GM12878 (cell line): Measurements from ENCODE around the gene OPN3. TPM values are rescaled to one million over a fixed set of nuclear protein-coding genes. Genes with fewer than 3 reads are reported as not detected.

Experiments used
- ATAC-seq: fragments of 200-7000 bp; cut with Tn5 transposase; 3 replicates; pipeline ENCODE4 v1.9.1; 2020; ENCODE audit warnings: mild to moderate bottlenecking, moderate library complexity
- BruUV-seq: library from RNA; stranded (reverse); fragments of 400-500 nt; replicated peaks from 2 replicates; lab custom pipeline; 2021; lab: Mats Ljungman, UMichigan
- CTCF ChIA-PET: fragments of 300-600 bp; sonication (Branson Sonifier 250); formaldehyde crosslinking; extraction: SDS; loops from one replicate; lab custom pipeline; 2021; ENCODE audit warnings: inconsistent platforms; lab: Yijun Ruan, JAX
- POLR2A ChIA-PET: fragments of 350-600 bp; formaldehyde crosslinking; extraction: SDS; loops from one replicate; lab custom pipeline; 2021; ENCODE audit warnings: inconsistent platforms; lab: Charles Lee
- RAD21 ChIA-PET: fragments of 300-600 bp; sonication (Branson Sonifier 250); formaldehyde crosslinking; loops from one replicate; lab custom pipeline; 2023; ENCODE audit warnings: antibody characterized with exemption; ENCODE audit not compliant: unreplicated experiment; lab: Charles Lee
- SMC1A ChIA-PET: fragments of 300-600 bp; sonication (Branson Sonifier 250); formaldehyde crosslinking; loops from one replicate; lab custom pipeline; 2023; ENCODE audit not compliant: unreplicated experiment, uncharacterized antibody; lab: Charles Lee
- DNase-seq: peaks from one replicate; pipeline ENCODE4 v3.0.0-alpha.2; 2011; ENCODE audit warnings: low read depth, low spot score
- FAIRE-seq: peaks from 3 replicates; lab custom pipeline; 2011; peaks lifted over from hg19 to GRCh38; lab: Jason Lieb, UNC
- H2AFZ ChIP-seq: 2 replicates; pipeline ENCODE4 v1.6.0; 2011; ENCODE audit warnings: low read depth, low read length, control low read depth; ENCODE audit not compliant: control insufficient read depth
- H3K27ac ChIP-seq: 2 replicates; pipeline ENCODE4 v1.5.1; 2011; ENCODE audit warnings: control low read depth; ENCODE audit not compliant: control insufficient read depth, insufficient read depth
- H3K27me3 ChIP-seq, 2 experiments: replicated peaks in 1 of 2; 2 replicates each; pipeline versions ENCODE4 v1.6.0 to v1.6.1; 2011; ENCODE audit warnings: low read length in 1 of 2; ENCODE audit not compliant: control insufficient read depth in 2 of 2, insufficient read depth in 2 of 2
- H3K36me3 ChIP-seq, 2 experiments: 2 replicates each; pipeline ENCODE4 v1.5.1; 2011; ENCODE audit warnings: low read length in 1 of 2; ENCODE audit not compliant: control insufficient read depth in 2 of 2, insufficient read depth in 2 of 2
- H3K4me1 ChIP-seq: 2 replicates; pipeline ENCODE4 v1.6.1; 2011; ENCODE audit warnings: mild to moderate bottlenecking, low read length, moderate library complexity, mixed read lengths; ENCODE audit not compliant: control insufficient read depth, insufficient read depth
- H3K4me2 ChIP-seq: 2 replicates; pipeline ENCODE4 v1.6.0; 2011; ENCODE audit warnings: control low read depth; ENCODE audit not compliant: control insufficient read depth, insufficient read depth
- H3K4me3 ChIP-seq: fragments of 200-600 bp; sonication (generic); 2 replicates; pipeline ENCODE4 v1.5.1; 2016
- H3K79me2 ChIP-seq: 2 replicates; pipeline ENCODE4 v1.6.0; 2011; ENCODE audit warnings: low read length; ENCODE audit not compliant: control insufficient read depth, insufficient read depth
- H3K9ac ChIP-seq: 2 replicates; pipeline ENCODE4 v1.8.0; 2011; ENCODE audit warnings: low read length, control low read depth, mixed read lengths; ENCODE audit not compliant: control insufficient read depth, insufficient read depth
- H3K9me3 ChIP-seq: replicated peaks from 3 replicates; pipeline ENCODE4 v1.5.1; 2011; ENCODE audit warnings: mild to moderate bottlenecking, low read length; ENCODE audit not compliant: control insufficient read depth, insufficient read depth
- H4K20me1 ChIP-seq: 2 replicates; pipeline ENCODE4 v1.6.0; 2011; ENCODE audit not compliant: control insufficient read depth, insufficient read depth
- HCFC1 ChIP-seq: fragments of 150-350 bp; IDR thresholded peaks from 2 replicates; pipeline ENCODE4 v1.6.1; 2014; ENCODE audit warnings: low read length
- MXI1 ChIP-seq: fragments of 150-350 bp; IDR thresholded peaks from 2 replicates; pipeline ENCODE4 v1.6.1; 2011; ENCODE audit warnings: low read depth, mild to moderate bottlenecking, inconsistent platforms, low read length, improper control_type of control experiment
- PAX8 ChIP-seq: fragments of 450-650 bp; IDR thresholded peaks from 2 replicates; pipeline ENCODE4 v1.6.1; 2017; ENCODE audit warnings: mild to moderate bottlenecking, moderate library complexity
- RAD51 ChIP-seq: fragments of 450-650 bp; IDR thresholded peaks from 2 replicates; pipeline ENCODE4 v1.6.1; 2016; ENCODE audit warnings: moderate library complexity, mild to moderate bottlenecking, inconsistent platforms
- SIX5 ChIP-seq: IDR thresholded peaks from 2 replicates; pipeline ENCODE4 v1.6.1; 2011; ENCODE audit warnings: mild to moderate bottlenecking, low read depth, low read length, moderate library complexity; ENCODE audit not compliant: severe bottlenecking
- SMAD1 ChIP-seq: fragments of 450-650 bp; IDR thresholded peaks from 2 replicates; pipeline ENCODE4 v1.6.1; 2018; ENCODE audit warnings: mild to moderate bottlenecking, low read depth; ENCODE audit not compliant: partially characterized antibody
- YBX1 ChIP-seq: fragments of 450-650 bp; IDR thresholded peaks from 2 replicates; pipeline ENCODE4 v1.6.1; 2016; ENCODE audit warnings: antibody characterized with exemption
- WGBS: methylation state at CpG from one replicate; pipeline ENCODE4 v1.1.6; 2016; ENCODE audit warnings: low lambda C conversion rate; ENCODE audit not compliant: insufficient replicate concordance, insufficient coverage; ENCODE audit errors: missing lambda C conversion rate; 5-methylcytosine and 5-hydroxymethylcytosine counted together
- in situ Hi-C: fragments of 300-500 bp; cut with MboI; formaldehyde crosslinking; loops from 9 replicates; pipeline ENCODE4 v1.14.3; 2018; ENCODE audit warnings: mixed read lengths
- intact Hi-C: fragments of 100-400 bp; cut with micrococcal nuclease; formaldehyde crosslinking; loops from one replicate; pipeline ENCODE4 v1.14.2; 2022; ENCODE audit not compliant: unreplicated experiment
- polyA plus RNA-seq, 11 experiments: library from polyadenylated mRNA; depleted of rRNA in 4 of 11; unstranded in 6 of 11; stranded (reverse) in 5 of 11; fragments of >200 nt; fragmentation: Nextera tagmentation in 4 of 11; fragmentation: Illumina TruSeq in 1 of 11; extraction: Ambion mirVana in 4 of 11; extraction: Trizol in 1 of 11; gene quantifications; 1 replicate in 1 of 11; 2 replicates in 10 of 11; pipeline versions ENCODE4 v1.2.1 to v1.2.3, GENCODE V29; 2011 to 2016; ENCODE audit warnings: inconsistent platforms in 2 of 11, missing spikeins in 2 of 11, low read depth in 1 of 11
- total RNA-seq, 4 experiments: library from RNA; depleted of rRNA in 3 of 4; stranded (reverse); fragments of >200 nt in 3 of 4; fragmentation: Illumina TruSeq in 1 of 4; extraction: Trizol in 1 of 4; gene quantifications; 2 replicates each; pipeline versions ENCODE4 v1.2.1 to v1.2.3, GENCODE V29; 2013 to 2021
- TF ChIP-seq, protein P1 (sequence below): fragments of 450-650 bp; IDR thresholded peaks from 2 replicates; pipeline ENCODE4 v1.6.1; 2017; ENCODE audit warnings: mild to moderate bottlenecking, moderate library complexity
- TF ChIP-seq, protein P2 (sequence below): fragments of 450-650 bp; formaldehyde crosslinking; IDR thresholded peaks from 2 replicates; pipeline ENCODE4 v1.5.0; 2022; ENCODE audit warnings: mild to moderate bottlenecking, missing genetic modification characterization
- TF ChIP-seq, protein P3 (sequence below): fragments of 450-650 bp; IDR thresholded peaks from 2 replicates; pipeline ENCODE4 v1.6.1; 2014; ENCODE audit warnings: mild to moderate bottlenecking
- TF ChIP-seq, protein P4 (sequence below): fragments of 450-650 bp; IDR thresholded peaks from 2 replicates; pipeline ENCODE4 v1.6.1; 2017; ENCODE audit warnings: mild to moderate bottlenecking, moderate library complexity

Gene OPN3
- total and polyA plus RNA-seq, 10 of the 15 experiments (the other 5 are each of a cell fraction or from before 2014, with no cell fraction given), result 0.26 to 12.2 (median 7.4) TPM

DNA sequence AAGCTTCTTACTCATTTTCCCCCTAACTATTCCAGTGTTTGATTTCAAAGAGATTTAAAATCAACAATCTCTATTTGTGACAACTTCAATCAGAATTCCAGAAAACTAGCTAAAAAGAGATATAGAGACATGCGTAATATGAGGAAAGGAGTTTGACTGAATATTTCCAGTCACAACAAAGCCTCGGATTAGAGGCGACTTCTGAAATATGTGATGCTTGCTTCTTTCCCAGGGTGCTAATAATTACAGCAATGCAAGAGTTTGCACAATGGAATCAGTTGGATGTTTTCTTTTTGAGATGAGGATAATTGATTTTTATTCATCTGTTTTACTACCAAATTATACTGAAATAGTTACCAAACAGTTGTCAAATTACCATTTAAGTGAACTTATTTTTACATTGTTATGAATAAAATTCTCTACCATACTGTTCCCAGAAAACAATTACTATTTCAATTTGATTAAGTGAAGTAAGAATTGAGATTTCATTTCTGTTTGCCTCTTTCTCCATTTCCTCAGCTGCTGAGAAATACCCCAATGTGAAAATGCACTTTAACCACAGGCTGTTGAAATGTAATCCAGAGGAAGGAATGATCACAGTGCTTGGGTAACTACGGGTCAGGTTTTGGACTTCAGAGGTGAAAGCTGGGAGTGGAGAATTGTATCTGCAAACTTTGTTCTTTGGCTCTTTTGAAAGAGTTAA, 79.9 kb downstream of the OPN3 start:
- ChIA-PET CTCF (no interaction called here), RAD21 (no interaction called here), SMC1A (no interaction called here), POLR2A (no interaction called here)
- no peaks in the 10 kb centered on the region for H3K79me2 ChIP-seq
- H3K27ac ChIP-seq, result no peak overlapping the region
- DNase-seq, result no peak
- no peak for FAIRE-seq
- H3K4me2 ChIP-seq, result no peak overlapping the region
- no peak overlapping the region for H3K4me3 ChIP-seq
- H3K36me3 ChIP-seq, result no peaks in the 10 kb centered on the region
- intact Hi-C loops, result no loop called here
- WGBS, result 100% methylated on average over 4 of the region's 4 CpGs
- no TSS peak for BruUV-seq
- H3K9ac ChIP-seq, result no peak overlapping the region
- no peaks in the 10 kb centered on the region for H4K20me1 ChIP-seq
- in situ Hi-C loops, result no loop called here
- H3K9me3 ChIP-seq, result no peaks in the 10 kb centered on the region
- no peak for ATAC-seq
- no peak overlapping the region for H2AFZ ChIP-seq
- no peaks in the 10 kb centered on the region for H3K27me3 ChIP-seq
- no peaks in the 10 kb centered on the region for H3K4me1 ChIP-seq
- no peak for TF ChIP-seq PAX8
- no peak for TF ChIP-seq SMAD1
- TF ChIP-seq, protein P1, sequence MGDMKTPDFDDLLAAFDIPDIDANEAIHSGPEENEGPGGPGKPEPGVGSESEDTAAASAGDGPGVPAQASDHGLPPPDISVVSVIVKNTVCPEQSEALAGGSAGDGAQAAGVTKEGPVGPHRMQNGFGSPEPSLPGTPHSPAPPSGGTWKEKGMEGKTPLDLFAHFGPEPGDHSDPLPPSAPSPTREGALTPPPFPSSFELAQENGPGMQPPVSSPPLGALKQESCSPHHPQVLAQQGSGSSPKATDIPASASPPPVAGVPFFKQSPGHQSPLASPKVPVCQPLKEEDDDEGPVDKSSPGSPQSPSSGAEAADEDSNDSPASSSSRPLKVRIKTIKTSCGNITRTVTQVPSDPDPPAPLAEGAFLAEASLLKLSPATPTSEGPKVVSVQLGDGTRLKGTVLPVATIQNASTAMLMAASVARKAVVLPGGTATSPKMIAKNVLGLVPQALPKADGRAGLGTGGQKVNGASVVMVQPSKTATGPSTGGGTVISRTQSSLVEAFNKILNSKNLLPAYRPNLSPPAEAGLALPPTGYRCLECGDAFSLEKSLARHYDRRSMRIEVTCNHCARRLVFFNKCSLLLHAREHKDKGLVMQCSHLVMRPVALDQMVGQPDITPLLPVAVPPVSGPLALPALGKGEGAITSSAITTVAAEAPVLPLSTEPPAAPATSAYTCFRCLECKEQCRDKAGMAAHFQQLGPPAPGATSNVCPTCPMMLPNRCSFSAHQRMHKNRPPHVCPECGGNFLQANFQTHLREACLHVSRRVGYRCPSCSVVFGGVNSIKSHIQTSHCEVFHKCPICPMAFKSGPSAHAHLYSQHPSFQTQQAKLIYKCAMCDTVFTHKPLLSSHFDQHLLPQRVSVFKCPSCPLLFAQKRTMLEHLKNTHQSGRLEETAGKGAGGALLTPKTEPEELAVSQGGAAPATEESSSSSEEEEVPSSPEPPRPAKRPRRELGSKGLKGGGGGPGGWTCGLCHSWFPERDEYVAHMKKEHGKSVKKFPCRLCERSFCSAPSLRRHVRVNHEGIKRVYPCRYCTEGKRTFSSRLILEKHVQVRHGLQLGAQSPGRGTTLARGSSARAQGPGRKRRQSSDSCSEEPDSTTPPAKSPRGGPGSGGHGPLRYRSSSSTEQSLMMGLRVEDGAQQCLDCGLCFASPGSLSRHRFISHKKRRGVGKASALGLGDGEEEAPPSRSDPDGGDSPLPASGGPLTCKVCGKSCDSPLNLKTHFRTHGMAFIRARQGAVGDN, result no peak
- TF ChIP-seq, protein P2, sequence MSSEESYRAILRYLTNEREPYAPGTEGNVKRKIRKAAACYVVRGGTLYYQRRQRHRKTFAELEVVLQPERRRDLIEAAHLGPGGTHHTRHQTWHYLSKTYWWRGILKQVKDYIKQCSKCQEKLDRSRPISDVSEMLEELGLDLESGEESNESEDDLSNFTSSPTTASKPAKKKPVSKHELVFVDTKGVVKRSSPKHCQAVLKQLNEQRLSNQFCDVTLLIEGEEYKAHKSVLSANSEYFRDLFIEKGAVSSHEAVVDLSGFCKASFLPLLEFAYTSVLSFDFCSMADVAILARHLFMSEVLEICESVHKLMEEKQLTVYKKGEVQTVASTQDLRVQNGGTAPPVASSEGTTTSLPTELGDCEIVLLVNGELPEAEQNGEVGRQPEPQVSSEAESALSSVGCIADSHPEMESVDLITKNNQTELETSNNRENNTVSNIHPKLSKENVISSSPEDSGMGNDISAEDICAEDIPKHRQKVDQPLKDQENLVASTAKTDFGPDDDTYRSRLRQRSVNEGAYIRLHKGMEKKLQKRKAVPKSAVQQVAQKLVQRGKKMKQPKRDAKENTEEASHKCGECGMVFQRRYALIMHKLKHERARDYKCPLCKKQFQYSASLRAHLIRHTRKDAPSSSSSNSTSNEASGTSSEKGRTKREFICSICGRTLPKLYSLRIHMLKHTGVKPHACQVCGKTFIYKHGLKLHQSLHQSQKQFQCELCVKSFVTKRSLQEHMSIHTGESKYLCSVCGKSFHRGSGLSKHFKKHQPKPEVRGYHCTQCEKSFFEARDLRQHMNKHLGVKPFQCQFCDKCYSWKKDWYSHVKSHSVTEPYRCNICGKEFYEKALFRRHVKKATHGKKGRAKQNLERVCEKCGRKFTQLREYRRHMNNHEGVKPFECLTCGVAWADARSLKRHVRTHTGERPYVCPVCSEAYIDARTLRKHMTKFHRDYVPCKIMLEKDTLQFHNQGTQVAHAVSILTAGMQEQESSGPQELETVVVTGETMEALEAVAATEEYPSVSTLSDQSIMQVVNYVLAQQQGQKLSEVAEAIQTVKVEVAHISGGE, result no peak
- TF ChIP-seq SIX5, result no peak
- no peak for TF ChIP-seq MXI1
- TF ChIP-seq HCFC1, result no peak
- TF ChIP-seq, protein P3, sequence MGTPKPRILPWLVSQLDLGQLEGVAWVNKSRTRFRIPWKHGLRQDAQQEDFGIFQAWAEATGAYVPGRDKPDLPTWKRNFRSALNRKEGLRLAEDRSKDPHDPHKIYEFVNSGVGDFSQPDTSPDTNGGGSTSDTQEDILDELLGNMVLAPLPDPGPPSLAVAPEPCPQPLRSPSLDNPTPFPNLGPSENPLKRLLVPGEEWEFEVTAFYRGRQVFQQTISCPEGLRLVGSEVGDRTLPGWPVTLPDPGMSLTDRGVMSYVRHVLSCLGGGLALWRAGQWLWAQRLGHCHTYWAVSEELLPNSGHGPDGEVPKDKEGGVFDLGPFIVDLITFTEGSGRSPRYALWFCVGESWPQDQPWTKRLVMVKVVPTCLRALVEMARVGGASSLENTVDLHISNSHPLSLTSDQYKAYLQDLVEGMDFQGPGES, result no peak
- TF ChIP-seq, protein P4, sequence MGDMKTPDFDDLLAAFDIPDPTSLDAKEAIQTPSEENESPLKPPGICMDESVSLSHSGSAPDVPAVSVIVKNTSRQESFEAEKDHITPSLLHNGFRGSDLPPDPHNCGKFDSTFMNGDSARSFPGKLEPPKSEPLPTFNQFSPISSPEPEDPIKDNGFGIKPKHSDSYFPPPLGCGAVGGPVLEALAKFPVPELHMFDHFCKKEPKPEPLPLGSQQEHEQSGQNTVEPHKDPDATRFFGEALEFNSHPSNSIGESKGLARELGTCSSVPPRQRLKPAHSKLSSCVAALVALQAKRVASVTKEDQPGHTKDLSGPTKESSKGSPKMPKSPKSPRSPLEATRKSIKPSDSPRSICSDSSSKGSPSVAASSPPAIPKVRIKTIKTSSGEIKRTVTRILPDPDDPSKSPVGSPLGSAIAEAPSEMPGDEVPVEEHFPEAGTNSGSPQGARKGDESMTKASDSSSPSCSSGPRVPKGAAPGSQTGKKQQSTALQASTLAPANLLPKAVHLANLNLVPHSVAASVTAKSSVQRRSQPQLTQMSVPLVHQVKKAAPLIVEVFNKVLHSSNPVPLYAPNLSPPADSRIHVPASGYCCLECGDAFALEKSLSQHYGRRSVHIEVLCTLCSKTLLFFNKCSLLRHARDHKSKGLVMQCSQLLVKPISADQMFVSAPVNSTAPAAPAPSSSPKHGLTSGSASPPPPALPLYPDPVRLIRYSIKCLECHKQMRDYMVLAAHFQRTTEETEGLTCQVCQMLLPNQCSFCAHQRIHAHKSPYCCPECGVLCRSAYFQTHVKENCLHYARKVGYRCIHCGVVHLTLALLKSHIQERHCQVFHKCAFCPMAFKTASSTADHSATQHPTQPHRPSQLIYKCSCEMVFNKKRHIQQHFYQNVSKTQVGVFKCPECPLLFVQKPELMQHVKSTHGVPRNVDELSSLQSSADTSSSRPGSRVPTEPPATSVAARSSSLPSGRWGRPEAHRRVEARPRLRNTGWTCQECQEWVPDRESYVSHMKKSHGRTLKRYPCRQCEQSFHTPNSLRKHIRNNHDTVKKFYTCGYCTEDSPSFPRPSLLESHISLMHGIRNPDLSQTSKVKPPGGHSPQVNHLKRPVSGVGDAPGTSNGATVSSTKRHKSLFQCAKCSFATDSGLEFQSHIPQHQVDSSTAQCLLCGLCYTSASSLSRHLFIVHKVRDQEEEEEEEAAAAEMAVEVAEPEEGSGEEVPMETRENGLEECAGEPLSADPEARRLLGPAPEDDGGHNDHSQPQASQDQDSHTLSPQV, result no peak
- no peak for TF ChIP-seq RAD51
- no peak for TF ChIP-seq YBX1
